Muscle layer of duodenum (tissue), 2 donors: ENCODE measurements around the gene CD2.

ENCODE experiments used
- H3K27ac ChIP-seq: one replicate; pipeline ENCODE4 v1.7.0; 2013; ENCODE audit warnings: mild to moderate bottlenecking, low read length
- H3K27me3 ChIP-seq: one replicate; pipeline ENCODE4 v1.7.0; 2013; ENCODE audit warnings: low read depth, mild to moderate bottlenecking, control low read depth, low read length
- H3K36me3 ChIP-seq, 2 donors: one replicate each; pipeline ENCODE4 v1.7.0; 2013; ENCODE audit warnings: low read length in 2 of 2, control low read depth in 1 of 2, mild to moderate bottlenecking in 1 of 2; ENCODE audit not compliant: insufficient read depth in 2 of 2, control insufficient read depth in 1 of 2
- H3K4me1 ChIP-seq, 2 donors: one replicate each; pipeline ENCODE4 v1.7.0; 2013; ENCODE audit warnings: low read length in 2 of 2, mild to moderate bottlenecking in 2 of 2, control low read depth in 1 of 2, moderate library complexity in 1 of 2; ENCODE audit not compliant: insufficient read depth in 2 of 2, control insufficient read depth in 1 of 2
- H3K4me3 ChIP-seq, 2 donors: one replicate each; pipeline ENCODE4 v1.7.0; 2013; ENCODE audit warnings: low read length in 2 of 2, low read depth in 1 of 2, mild to moderate bottlenecking in 1 of 2
- H3K9me3 ChIP-seq, 2 donors: one replicate each; pipeline ENCODE4 v1.7.0; 2013; ENCODE audit warnings: low read length in 2 of 2, control low read depth in 1 of 2, mild to moderate bottlenecking in 1 of 2; ENCODE audit not compliant: control insufficient read depth in 1 of 2
- donor health status: healthy.

CD2 gene

GRCh38 chr1:116720364-116721038, 33.7 kb upstream of the CD2 start:
- no peaks in the 10 kb centered on the region for H3K4me1 ChIP-seq
- no peaks in the 10 kb centered on the region for H3K27me3 ChIP-seq
- H3K9me3 ChIP-seq = no peaks in the 10 kb centered on the region
- H3K4me3 ChIP-seq = no peak overlapping the region
- H3K27ac ChIP-seq = no peak overlapping the region
- H3K36me3 ChIP-seq = no peaks in the 10 kb centered on the region

GRCh38 chr1:116721039-116721405, 33.2 kb upstream of the CD2 start:
- no peak overlapping the region for H3K27ac ChIP-seq
- no peaks in the 10 kb centered on the region for H3K4me1 ChIP-seq
- H3K27me3 ChIP-seq = no peaks in the 10 kb centered on the region
- no peaks in the 10 kb centered on the region for H3K36me3 ChIP-seq
- H3K4me3 ChIP-seq = no peak overlapping the region
- no peaks in the 10 kb centered on the region for H3K9me3 ChIP-seq

GRCh38 chr1:116721451-116722007, 32.7 kb upstream of the CD2 start:
- Histone ChIP-seq H3K9me3 (no peaks in the 10 kb centered on the region), H3K27ac (no peak overlapping the region), H3K4me1 (no peaks in the 10 kb centered on the region), H3K36me3 (no peaks in the 10 kb centered on the region), H3K4me3 (no peak overlapping the region), H3K27me3 (no peaks in the 10 kb centered on the region)

- no peak overlapping the region for H3K27ac ChIP-seq
- H3K9me3 ChIP-seq = no peaks in the 10 kb centered on the region
- no peak overlapping the region for H3K4me3 ChIP-seq
- no peaks in the 10 kb centered on the region for H3K27me3 ChIP-seq
- H3K4me1 ChIP-seq = no peaks in the 10 kb centered on the region
- H3K36me3 ChIP-seq = no peaks in the 10 kb centered on the region
Observed at GRCh38 chr1:116722016-116722838, 32.0 kb upstream of the CD2 start.

- Histone ChIP-seq H3K9me3 (no peaks in the 10 kb centered on the region), H3K36me3 (no peaks in the 10 kb centered on the region), H3K4me1 (no peaks in the 10 kb centered on the region), H3K27ac (no peak overlapping the region), H3K27me3 (no peaks in the 10 kb centered on the region), H3K4me3 (no peak overlapping the region)
Observed at GRCh38 chr1:116724765-116725375, 29.4 kb upstream of the CD2 start.

GRCh38 chr1:116725798-116726197, 28.4 kb upstream of the CD2 start:
- Histone ChIP-seq H3K27me3 (no peaks in the 10 kb centered on the region), H3K36me3 (no peaks in the 10 kb centered on the region), H3K9me3 (no peaks in the 10 kb centered on the region), H3K4me3 (no peak overlapping the region), H3K4me1 (no peaks in the 10 kb centered on the region), H3K27ac (no peak overlapping the region)

- Histone ChIP-seq H3K9me3 (no peaks in the 10 kb centered on the region), H3K36me3 (no peaks in the 10 kb centered on the region), H3K27ac (no peak overlapping the region), H3K4me3 (no peak overlapping the region), H3K27me3 (no peaks in the 10 kb centered on the region), H3K4me1 (no peaks in the 10 kb centered on the region)
Observed at GRCh38 chr1:116726872-116727820, 27.1 kb upstream of the CD2 start.

- Histone ChIP-seq H3K9me3 (no peaks in the 10 kb centered on the region), H3K27ac (no peak overlapping the region), H3K4me3 (no peak overlapping the region), H3K36me3 (no peaks in the 10 kb centered on the region), H3K27me3 (no peaks in the 10 kb centered on the region), H3K4me1 (no peaks in the 10 kb centered on the region)
Observed at GRCh38 chr1:116731439-116731838, 22.8 kb upstream of the CD2 start.

- H3K27ac ChIP-seq = no peak overlapping the region
- H3K27me3 ChIP-seq = no peaks in the 10 kb centered on the region
- H3K36me3 ChIP-seq = no peaks in the 10 kb centered on the region
- no peak overlapping the region for H3K4me3 ChIP-seq
- no peaks in the 10 kb centered on the region for H3K9me3 ChIP-seq
- H3K4me1 ChIP-seq = no peaks in the 10 kb centered on the region
Observed at GRCh38 chr1:116732726-116733125, 21.5 kb upstream of the CD2 start.

- Histone ChIP-seq H3K9me3 (no peaks in the 10 kb centered on the region), H3K36me3 (no peaks in the 10 kb centered on the region), H3K4me3 (no peak overlapping the region), H3K4me1 (no peaks in the 10 kb centered on the region), H3K27me3 (no peaks in the 10 kb centered on the region), H3K27ac (no peak overlapping the region)
Observed at GRCh38 chr1:116733476-116734365, 20.5 kb upstream of the CD2 start.
